SK-N-SH (cell line): ENCODE results near the gene ZBTB49. TPM values are rescaled to one million over a fixed set of nuclear protein-coding genes. Genes with fewer than 3 reads are reported as not detected.

Experiments
- CTCF ChIA-PET: fragments of 300-600, 350-600 bp; formaldehyde crosslinking; extraction: SDS; loops from one replicate; lab custom pipeline; 2021; lab: Yijun Ruan, JAX
- POLR2A ChIA-PET: fragments of 350-600 bp; sonication (Branson Sonifier 250); formaldehyde crosslinking; extraction: SDS; loops from one replicate; lab custom pipeline; 2020; ENCODE audit warnings: antibody characterized with exemption, inconsistent platforms; lab: Yijun Ruan, JAX
- DNase-seq: peaks from one replicate; pipeline ENCODE4 v3.0.0; 2012
- H2AFZ ChIP-seq: fragments of 200-600 bp; sonication (generic); 2 replicates; pipeline ENCODE4 v1.8.1; 2016; ENCODE audit warnings: antibody characterized with exemption, mild to moderate bottlenecking, low read depth
- H3F3A ChIP-seq: fragments of 200-600 bp; sonication (generic); replicated peaks from 2 replicates; pipeline ENCODE3; 2016; ENCODE audit warnings: antibody characterized with exemption, mild to moderate bottlenecking; ENCODE audit not compliant: insufficient read depth
- H3K27ac ChIP-seq, 2 experiments: fragments of 200-500 bp in 1 of 2; fragments of 200-600 bp in 1 of 2; sonication (Bioruptor generic) in 1 of 2; sonication (generic), shearing (Covaris generic) in 1 of 2; 2 replicates each; pipeline versions ENCODE4 v1.5.1 to v1.6.1; 2014 to 2016; ENCODE audit warnings: low read depth in 2 of 2, inconsistent platforms in 1 of 2, low read length in 1 of 2, mild to moderate bottlenecking in 1 of 2, mixed read lengths in 1 of 2
- H3K27me3 ChIP-seq: fragments of 200-600 bp; sonication (generic), shearing (Covaris generic); 2 replicates; pipeline ENCODE4 v1.6.1; 2016; ENCODE audit warnings: mixed run types; ENCODE audit not compliant: insufficient read depth
- H3K36me3 ChIP-seq, 2 experiments: fragments of 200-500 bp in 1 of 2; fragments of 200-600 bp in 1 of 2; sonication (Bioruptor generic) in 1 of 2; sonication (generic) in 1 of 2; replicated peaks in 1 of 2; 2 replicates each; pipeline versions ENCODE3 to v1.5.1; 2014 to 2016; ENCODE audit warnings: low read length in 1 of 2, mild to moderate bottlenecking in 1 of 2; ENCODE audit not compliant: insufficient read depth in 2 of 2, control insufficient read depth in 1 of 2
- H3K4me1 ChIP-seq, 2 experiments: fragments of 200-500 bp in 1 of 2; fragments of 200-600 bp in 1 of 2; sonication (Bioruptor generic) in 1 of 2; sonication (generic), shearing (Covaris generic) in 1 of 2; 2 replicates each; pipeline versions ENCODE4 v1.5.1 to v1.6.1; 2014 to 2016; ENCODE audit warnings: low read depth in 1 of 2, low read length in 1 of 2, mixed run types in 1 of 2; ENCODE audit not compliant: insufficient read depth in 2 of 2, control insufficient read depth in 1 of 2
- H3K4me2 ChIP-seq: fragments of 200-600 bp; sonication (generic), shearing (Covaris generic); 2 replicates; pipeline ENCODE4 v1.6.1; 2017; ENCODE audit warnings: mixed run types
- H3K4me3 ChIP-seq, 2 experiments: fragments of 200-500 bp in 1 of 2; fragments of 200-600 bp in 1 of 2; sonication (Bioruptor generic) in 1 of 2; sonication (generic), shearing (Covaris generic) in 1 of 2; 2 replicates each; pipeline versions ENCODE4 v1.5.1 to v1.8.1; 2014 to 2016; ENCODE audit warnings: low read depth in 2 of 2, inconsistent platforms in 1 of 2, low read length in 1 of 2, mild to moderate bottlenecking in 1 of 2, mixed read lengths in 1 of 2, moderate library complexity in 1 of 2
- H3K79me2 ChIP-seq: fragments of 200-600 bp; sonication (generic); 2 replicates; pipeline ENCODE4 v1.8.1; 2017; ENCODE audit warnings: mild to moderate bottlenecking; ENCODE audit not compliant: insufficient read depth
- H3K9ac ChIP-seq: fragments of 200-600 bp; sonication (generic); 2 replicates; pipeline ENCODE4 v1.6.1; 2017; ENCODE audit warnings: mixed run types
- H3K9me2 ChIP-seq: fragments of 200-600 bp; sonication (generic); 2 replicates; pipeline ENCODE4 v1.6.1; 2017; ENCODE audit warnings: mixed run types
- H3K9me3 ChIP-seq: fragments of 200-600 bp; sonication (generic); 2 replicates; pipeline ENCODE4 v1.6.1; 2017; ENCODE audit warnings: mixed run types, mild to moderate bottlenecking, moderate library complexity
- H4K20me1 ChIP-seq: fragments of 200-600 bp; sonication (generic); 2 replicates; pipeline ENCODE4 v1.6.1; 2017; ENCODE audit warnings: mild to moderate bottlenecking, mixed run types; ENCODE audit not compliant: insufficient read depth
- CHD2 ChIP-seq: fragments of 150-350 bp; IDR thresholded peaks from 2 replicates; pipeline ENCODE4 v1.6.1; 2018; ENCODE audit warnings: low read length; ENCODE audit not compliant: partially characterized antibody
- EP300 ChIP-seq, 2 experiments: IDR thresholded peaks; 2 replicates each; pipeline versions ENCODE4 v1.4.0 to v1.6.1; 2012; ENCODE audit warnings: borderline replicate concordance in 1 of 2, low read depth in 1 of 2, low read length in 1 of 2
- EZH2phosphoT487 ChIP-seq: fragments of 200-600 bp; sonication (generic); IDR thresholded peaks from 2 replicates; pipeline ENCODE4 v1.6.1; 2017; ENCODE audit warnings: low read depth, mixed run types, mild to moderate bottlenecking, antibody characterized with exemption, moderate library complexity, borderline replicate concordance
- FOSL2 ChIP-seq: IDR thresholded peaks from 2 replicates; pipeline ENCODE4 v1.4.0; 2012; ENCODE audit warnings: low read depth, mild to moderate bottlenecking, moderate library complexity, borderline replicate concordance
- FOXM1 ChIP-seq: IDR thresholded peaks from 2 replicates; pipeline ENCODE4 v1.4.0; 2012; ENCODE audit warnings: low read depth, mild to moderate bottlenecking
- GABPA ChIP-seq: IDR thresholded peaks from 2 replicates; pipeline ENCODE4 v1.4.0; 2012; ENCODE audit warnings: low read depth, mild to moderate bottlenecking
- GATA2 ChIP-seq: sonication (generic); formaldehyde crosslinking; IDR thresholded peaks from 2 replicates; pipeline ENCODE4 v1.5.0; 2020; ENCODE audit warnings: mild to moderate bottlenecking, missing genetic modification reagents
- JUND ChIP-seq: IDR thresholded peaks from 2 replicates; pipeline ENCODE4 v1.4.0; 2012
- MXI1 ChIP-seq: IDR thresholded peaks from 2 replicates; pipeline ENCODE4 v1.6.1; 2012; ENCODE audit warnings: mild to moderate bottlenecking, low read depth, low read length, improper control_type of control experiment
- NRF1 ChIP-seq: IDR thresholded peaks from 2 replicates; pipeline ENCODE4 v1.6.1; 2012; ENCODE audit warnings: low read depth, mild to moderate bottlenecking, low read length
- POLR2AphosphoS5 ChIP-seq: IDR thresholded peaks from 2 replicates; pipeline ENCODE4 v1.6.1; 2012; ENCODE audit warnings: low read depth, low read length
- RFX5 ChIP-seq: IDR thresholded peaks from 2 replicates; pipeline ENCODE4 v1.6.1; 2012; ENCODE audit warnings: mild to moderate bottlenecking, improper control_type of control experiment, low read length
- RXRA ChIP-seq: IDR thresholded peaks from 2 replicates; pipeline ENCODE4 v1.4.0; 2012; ENCODE audit warnings: low read depth, mild to moderate bottlenecking, borderline replicate concordance
- YY1 ChIP-seq: IDR thresholded peaks from 2 replicates; pipeline ENCODE4 v1.4.0; 2012; ENCODE audit warnings: low read depth, mild to moderate bottlenecking
- WGBS: methylation state at CpG from one replicate; pipeline ENCODE4 v1.1.6; 2017; ENCODE audit warnings: low lambda C conversion rate; 5-methylcytosine and 5-hydroxymethylcytosine counted together
- polyA plus RNA-seq, 3 experiments: library from polyadenylated mRNA; depleted of rRNA; stranded (reverse); fragments of >200 nt; gene quantifications; 2 replicates each; pipeline ENCODE4 v1.2.3, GENCODE V29; 2012
- TF ChIP-seq, protein P1 (sequence below): fragments of 150-350 bp; IDR thresholded peaks from 2 replicates; pipeline ENCODE4 v1.6.1; 2017; ENCODE audit warnings: antibody characterized with exemption, low read length, low read depth, borderline replicate concordance
- TF ChIP-seq, protein P2 (sequence below): IDR thresholded peaks from 2 replicates; pipeline ENCODE4; 2012

Gene ZBTB49
- polyA plus RNA-seq, 1 of the 3 experiments (the other 2 are of a cell fraction): 3.1 TPM

DNA sequence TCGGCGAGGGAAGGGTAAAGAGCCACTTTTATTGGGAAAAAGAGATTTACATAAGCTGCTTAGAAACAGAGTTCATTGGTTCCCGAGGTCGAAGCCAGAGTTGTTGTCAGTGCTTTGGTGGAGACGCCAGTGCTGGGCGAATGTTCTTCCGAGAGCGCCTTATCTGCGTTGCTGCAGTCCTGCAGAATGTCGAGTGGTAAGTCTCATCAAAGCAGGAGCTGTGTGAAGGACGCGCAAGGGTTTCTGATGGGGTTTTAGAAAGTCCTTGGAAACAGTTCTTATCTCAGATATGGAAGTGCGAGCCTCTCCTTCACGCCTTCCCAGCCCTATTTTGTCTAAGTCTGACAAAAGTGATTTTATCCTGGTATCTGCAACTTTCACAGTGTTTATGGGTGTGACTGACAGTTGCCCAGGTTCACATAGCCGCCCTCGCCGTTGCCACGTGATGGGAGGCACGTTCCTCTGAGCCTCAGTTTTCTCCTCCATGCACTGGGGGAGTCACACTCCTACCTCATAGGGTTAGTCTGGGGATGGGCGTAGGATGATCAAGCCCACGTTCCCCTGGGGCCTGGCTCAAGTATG is 49.5 kb downstream of the ZBTB49 start:
- WGBS: 73% methylated on average over 21 of the region's 21 CpGs
- DNase-seq: no peak
- H3K79me2 ChIP-seq: no peaks in the 10 kb centered on the region
- no peak overlapping the region for H3K4me2 ChIP-seq
- no peaks in the 10 kb centered on the region; a peak in 1 of 4 replicates for H3K4me1 ChIP-seq
- H3K9ac ChIP-seq: no peak overlapping the region
- H3K27me3 ChIP-seq: no peaks in the 10 kb centered on the region; the same call in 1 of the 2 replicates
- no peak overlapping the region for H3K4me3 ChIP-seq
- H3K9me3 ChIP-seq: no peaks in the 10 kb centered on the region
- H3K27ac ChIP-seq: no peak overlapping the region
- no peaks in the 10 kb centered on the region for H3K9me2 ChIP-seq
- H3K36me3 ChIP-seq: no peaks in the 10 kb centered on the region
- CTCF ChIA-PET: interaction anchor here (1.4 to 5.9 kb wide), 4 partner anchors 12 to 89 kb away, joined by 5 to 43 read pairs (median 6); no protein-coding TSS in a partner anchor
- POLR2A ChIA-PET: no interaction called here
- H3F3A ChIP-seq: no peaks in the 10 kb centered on the region
- no peak for TF ChIP-seq FOXM1
- TF ChIP-seq GABPA: no peak
- no peak for TF ChIP-seq GATA2 (CRISPR knock-in tag)
- no peak for TF ChIP-seq POLR2AphosphoS5
- TF ChIP-seq RFX5: no peak
- no peak for TF ChIP-seq MXI1
- TF ChIP-seq RXRA: no peak
- TF ChIP-seq NRF1: no peak
- no peak for TF ChIP-seq EP300 (IDR thresholded peaks at IDR 0.05; ENCODE audit: borderline replicate concordance in 1 of 2, low read depth in 1 of 2, low read length in 1 of 2)
- TF ChIP-seq EZH2phosphoT487: no peak
- TF ChIP-seq, protein P1, sequence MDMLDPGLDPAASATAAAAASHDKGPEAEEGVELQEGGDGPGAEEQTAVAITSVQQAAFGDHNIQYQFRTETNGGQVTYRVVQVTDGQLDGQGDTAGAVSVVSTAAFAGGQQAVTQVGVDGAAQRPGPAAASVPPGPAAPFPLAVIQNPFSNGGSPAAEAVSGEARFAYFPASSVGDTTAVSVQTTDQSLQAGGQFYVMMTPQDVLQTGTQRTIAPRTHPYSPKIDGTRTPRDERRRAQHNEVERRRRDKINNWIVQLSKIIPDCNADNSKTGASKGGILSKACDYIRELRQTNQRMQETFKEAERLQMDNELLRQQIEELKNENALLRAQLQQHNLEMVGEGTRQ: no peak
- TF ChIP-seq CHD2: no peak
- TF ChIP-seq FOSL2: no peak
- no peak for TF ChIP-seq YY1
- no peak for TF ChIP-seq JUND
- TF ChIP-seq, protein P2, sequence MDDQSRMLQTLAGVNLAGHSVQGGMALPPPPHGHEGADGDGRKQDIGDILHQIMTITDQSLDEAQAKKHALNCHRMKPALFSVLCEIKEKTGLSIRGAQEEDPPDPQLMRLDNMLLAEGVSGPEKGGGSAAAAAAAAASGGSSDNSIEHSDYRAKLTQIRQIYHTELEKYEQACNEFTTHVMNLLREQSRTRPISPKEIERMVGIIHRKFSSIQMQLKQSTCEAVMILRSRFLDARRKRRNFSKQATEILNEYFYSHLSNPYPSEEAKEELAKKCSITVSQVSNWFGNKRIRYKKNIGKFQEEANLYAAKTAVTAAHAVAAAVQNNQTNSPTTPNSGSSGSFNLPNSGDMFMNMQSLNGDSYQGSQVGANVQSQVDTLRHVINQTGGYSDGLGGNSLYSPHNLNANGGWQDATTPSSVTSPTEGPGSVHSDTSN: no peak
- TF ChIP-seq, all 33 proteins: peak for 0
- no peak overlapping the region for H2AFZ ChIP-seq
- no peaks in the 10 kb centered on the region for H4K20me1 ChIP-seq
